NCI-H446 (cell line): ENCODE data around the gene ARSA.

ENCODE experiments used
- DNase-seq, 2 experiments: peaks; one replicate each; lab custom pipeline; 2025; lab: John Stamatoyannopoulos, UW

Gene ARSA

DNA sequence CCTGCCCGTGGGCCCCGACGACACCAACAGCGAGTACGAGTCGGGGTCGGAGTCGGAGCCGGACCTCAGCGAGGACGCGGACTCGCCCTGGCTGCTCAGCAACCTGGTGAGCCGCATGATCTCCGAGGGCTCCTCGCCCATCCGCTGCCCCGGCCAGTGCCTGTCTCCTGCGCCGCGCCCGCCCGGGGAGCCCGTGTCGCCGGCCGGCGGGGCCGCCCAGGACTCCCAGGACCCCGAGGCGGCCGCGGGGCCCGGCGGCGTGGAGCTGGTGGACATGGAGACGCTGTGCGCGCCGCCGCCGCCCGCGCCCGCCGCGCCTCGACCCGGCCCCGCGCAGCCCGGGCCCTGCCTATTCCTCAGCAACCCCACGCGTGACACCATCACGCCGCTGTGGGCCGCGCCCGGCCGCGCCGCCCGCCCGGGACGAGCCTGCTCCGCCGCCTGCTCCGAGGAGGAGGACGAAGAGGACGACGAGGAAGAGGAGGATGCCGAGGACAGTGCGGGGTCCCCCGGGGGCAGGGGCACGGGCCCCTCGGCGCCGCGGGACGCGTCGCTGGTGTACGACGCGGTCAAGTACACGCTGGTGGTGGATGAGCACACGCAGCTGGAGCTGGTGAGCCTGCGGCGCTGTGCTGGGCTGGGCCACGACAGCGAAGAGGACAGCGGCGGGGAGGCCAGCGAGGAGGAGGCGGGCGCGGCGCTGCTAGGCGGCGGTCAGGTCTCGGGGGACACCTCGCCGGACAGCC lies 23.5 kb downstream of the ARSA start:
- no peak for DNase-seq

- no peak for DNase-seq
Measured at GRCh38 chr22:50603511-50604255, 24.3 kb downstream of the ARSA start.

GRCh38 chr22:50602338-50602700 lies 25.6 kb downstream of the ARSA start:
- no peak for DNase-seq

DNA sequence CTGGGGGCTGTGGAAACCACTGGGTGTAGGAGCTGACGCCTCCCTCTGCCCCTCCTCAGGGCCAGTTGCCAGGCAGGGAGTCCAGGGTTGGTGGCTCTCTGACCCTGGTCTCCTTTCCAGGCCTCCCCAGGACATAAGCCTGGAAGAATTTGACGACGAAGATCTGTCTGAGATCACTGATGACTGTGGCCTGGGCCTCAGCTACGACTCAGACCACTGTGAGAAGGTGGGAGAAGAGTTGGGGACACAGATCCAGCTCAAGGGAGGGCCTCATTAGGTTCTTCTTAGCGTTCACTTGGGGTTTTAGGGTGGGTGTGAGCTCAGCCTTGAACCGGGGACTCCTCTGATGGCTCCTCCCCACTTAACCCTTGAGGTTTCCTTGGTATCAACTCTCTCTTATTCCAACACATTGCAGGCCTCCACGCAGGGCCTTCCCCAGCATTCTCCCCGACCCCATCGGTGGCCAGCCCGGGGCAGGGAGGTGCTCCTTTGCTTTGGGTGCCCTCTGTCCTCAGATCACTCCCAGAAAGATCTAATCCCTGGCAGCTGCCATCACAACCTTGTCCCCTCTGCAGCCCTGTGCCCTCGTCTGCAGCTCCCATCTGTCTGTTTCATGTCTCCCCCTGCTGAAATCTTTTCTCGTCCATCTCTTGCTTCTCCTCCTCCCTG lies 26.1 kb downstream of the ARSA start:
- no peak for DNase-seq

DNA sequence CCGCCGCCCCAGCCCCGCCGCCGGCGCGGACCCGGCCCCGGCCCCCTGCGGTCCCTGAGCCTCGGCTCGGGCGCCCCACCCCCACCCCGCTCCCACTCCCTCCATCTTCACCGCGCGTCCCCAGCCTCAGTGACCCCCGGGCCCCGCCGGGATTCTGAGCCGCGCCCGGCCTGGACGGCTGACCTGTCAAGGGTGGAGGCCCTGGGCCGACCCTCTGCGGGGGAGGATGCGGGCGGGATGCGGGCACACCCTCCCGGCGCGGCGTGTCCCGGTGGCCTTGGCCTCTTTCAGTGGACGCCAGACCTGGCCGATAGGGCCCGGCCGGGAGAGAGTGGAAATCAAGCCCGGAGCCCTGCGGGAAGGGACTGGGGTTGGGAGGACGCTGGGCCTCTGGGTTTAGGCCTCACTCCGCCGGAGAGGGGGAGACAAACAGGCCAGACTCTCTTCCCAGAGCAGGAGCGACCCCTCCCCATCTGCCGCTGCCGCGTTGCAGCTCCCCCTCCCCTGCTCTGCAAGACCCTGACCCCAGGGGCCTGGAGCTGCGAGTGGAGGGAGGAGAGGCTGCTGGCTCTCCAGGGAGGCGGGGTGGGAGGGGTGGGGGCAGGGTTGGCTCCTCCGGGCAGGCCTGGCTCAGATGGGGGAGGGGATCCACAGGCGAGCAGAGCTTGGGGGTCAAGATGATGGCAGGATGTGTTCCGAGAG lies 26.8 kb downstream of the ARSA start:
- DNase-seq = no peak

- DNase-seq = peak in 1 of 2 experiments; percentile 58
Measured at GRCh38 chr22:50600538-50600937, 27.4 kb downstream of the ARSA start, which contains the start of gene MAPK8IP2. MAPK8IP2 (plus strand) TSS chr22:50600793; CDS start chr22:50600819, 26 bp downstream.

GRCh38 chr22:50599816-50600455 lies 28.0 kb downstream of the ARSA start:
- DNase-seq = no peak

DNA sequence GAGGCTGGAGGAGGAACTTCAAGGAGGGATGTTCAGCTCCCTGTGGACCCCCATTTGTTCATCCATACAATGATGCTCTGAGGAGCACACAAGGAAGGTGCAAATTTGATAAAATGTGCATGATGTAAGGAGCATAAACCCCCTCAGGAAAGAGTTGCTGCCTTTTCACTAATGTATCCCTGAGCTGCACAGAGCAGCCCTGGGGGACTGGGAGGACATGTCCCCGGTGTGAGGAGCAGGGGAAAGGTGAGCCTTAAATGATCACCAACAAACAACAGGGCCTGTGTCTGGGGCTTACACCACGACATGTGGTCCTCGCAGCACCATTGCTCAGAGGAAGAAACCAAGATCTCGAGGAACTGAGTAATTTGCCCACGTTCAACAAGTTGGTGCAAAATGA lies 30.9 kb downstream of the ARSA start:
- no peak for DNase-seq

DNA sequence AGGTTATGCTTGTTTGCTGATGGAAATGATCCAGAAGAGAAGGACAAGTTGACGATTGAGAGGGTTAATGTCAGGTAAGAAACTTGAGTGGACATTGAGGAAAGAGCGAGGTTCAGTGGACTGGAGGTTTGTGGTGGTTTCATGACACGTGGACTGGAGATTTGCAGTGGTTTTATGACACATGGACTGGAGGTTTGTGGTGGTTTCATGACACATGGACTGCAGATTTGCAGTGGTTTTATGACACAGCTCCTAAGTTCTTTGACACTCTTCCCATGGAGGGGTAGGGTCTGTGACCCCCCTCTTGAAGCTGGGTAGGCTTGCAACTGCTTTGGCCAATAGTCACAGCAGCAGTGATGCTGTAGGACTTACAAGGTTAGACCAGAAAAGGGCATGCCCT lies 32.8 kb downstream of the ARSA start:
- DNase-seq = no peak

DNA sequence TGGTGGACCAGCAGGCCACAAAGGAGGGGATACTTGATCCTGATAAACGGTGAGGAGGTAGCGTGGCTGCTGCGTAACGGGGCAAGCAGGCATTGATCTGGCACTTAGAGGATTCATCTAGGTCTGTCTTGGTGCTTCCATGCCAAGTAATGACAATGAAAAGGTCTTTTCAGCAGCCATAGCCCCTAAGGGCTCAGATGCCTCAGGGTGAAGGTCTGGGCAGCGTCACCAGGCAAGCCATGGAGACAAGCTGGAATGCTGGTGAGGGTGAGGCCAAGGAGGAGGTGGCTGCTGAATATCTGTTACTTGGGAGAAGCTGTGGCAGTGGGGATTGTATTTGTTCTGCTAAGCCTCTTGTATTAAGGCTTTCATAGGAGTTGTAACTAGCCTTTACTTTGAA lies 40.5 kb downstream of the ARSA start:
- no peak for DNase-seq

GRCh38 chr22:50586416-50586815 lies 41.5 kb downstream of the ARSA start:
- DNase-seq = no peak

- DNase-seq = no peak
Measured at GRCh38 chr22:50585781-50586180, 42.2 kb downstream of the ARSA start.

DNA sequence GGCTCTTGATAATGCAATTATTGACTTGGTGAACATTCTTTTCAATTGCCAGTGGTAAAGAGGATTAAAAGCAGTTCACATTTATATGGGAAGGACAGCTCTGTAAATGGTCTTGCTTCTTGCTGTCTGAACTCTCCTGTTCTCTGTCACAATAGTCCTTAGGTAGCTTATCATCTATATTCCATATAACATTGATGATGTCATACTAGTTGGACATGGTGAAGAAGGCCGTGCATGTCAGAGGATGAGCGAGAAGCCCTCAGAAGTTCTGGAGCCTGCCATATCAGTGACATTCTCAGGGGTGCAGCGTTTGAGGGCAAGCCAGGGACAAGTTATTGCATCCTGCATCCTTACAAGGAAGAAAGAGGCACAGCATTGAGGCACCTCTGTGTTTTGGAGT lies 42.7 kb downstream of the ARSA start:
- no peak for DNase-seq

- DNase-seq = no peak
Measured at GRCh38 chr22:50584106-50585096, 43.6 kb downstream of the ARSA start.

DNA sequence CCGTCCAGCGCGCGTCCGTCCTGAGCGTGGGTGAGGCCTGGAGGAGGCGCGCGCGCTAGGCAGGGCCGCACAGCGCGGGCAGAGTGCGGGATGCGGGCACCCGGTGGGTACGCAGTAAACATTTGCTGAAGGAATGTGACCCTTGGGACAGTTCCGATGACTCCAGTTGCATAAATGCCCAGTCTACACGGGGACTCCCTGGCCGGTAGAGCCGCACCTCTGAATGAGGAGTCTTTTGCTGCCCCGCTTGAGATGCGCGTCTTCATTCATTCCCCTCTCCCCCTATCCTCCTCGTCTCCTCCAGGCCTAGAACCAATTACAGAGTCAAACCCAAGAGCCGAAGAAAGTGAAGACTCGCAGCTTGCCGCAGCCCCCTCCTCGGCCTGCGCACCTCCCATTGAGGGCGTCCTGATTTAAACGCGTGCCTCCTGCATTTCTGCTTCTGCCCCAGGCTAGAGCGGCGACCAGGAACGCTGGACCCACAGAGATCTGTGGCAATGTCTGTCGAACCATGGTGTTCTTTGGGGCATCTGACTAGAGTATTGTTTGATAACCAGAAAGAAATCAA lies 44.6 kb downstream of the ARSA start:
- no peak for DNase-seq

DNA sequence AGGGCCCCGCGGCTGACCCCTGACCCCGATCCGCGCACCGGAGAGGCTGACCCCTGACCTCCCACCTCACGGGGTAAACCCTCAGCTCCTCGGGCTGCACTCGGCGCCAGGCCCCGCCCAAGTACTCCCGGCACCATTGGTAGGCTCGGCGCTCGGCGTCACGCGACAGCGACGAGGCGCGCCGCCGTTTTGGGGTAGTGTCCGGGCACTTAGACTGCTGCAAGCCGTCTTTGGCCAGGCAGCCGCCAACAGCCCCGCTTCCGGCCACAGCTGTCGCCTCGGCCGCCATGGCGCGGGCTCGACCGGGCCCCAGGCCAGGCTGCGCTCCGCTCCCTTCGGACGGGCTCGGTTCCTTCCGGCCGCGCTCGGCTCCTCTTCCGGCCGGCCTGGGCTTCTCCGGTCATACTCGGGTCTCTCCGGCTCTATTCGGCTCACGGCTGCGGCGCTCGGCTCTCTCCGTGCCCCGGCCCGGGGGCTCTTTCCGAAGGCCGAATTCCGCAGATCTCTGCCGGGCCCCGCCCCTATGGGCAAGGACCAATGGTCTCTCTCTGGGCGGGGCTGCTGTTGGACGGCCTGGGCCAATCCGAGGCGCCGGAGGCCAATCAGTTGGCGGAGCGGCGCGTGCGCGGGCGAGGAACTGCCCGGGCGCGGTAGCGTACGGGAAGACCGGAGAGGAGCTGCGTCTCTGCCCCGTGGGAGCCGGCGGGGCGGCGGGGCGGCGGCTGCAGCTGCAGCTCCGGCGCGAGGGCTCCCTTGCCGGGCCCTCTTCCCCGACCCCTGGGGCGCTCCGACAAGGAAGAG lies 45.3 kb downstream of the ARSA start, which contains the start of gene CHKB:
CHKB (minus strand) TSS at position 357 of the 801 bp plus-strand sequence; CDS start at position 289, 68 bp downstream.
- peak; percentile 93 to 99 for DNase-seq

DNA sequence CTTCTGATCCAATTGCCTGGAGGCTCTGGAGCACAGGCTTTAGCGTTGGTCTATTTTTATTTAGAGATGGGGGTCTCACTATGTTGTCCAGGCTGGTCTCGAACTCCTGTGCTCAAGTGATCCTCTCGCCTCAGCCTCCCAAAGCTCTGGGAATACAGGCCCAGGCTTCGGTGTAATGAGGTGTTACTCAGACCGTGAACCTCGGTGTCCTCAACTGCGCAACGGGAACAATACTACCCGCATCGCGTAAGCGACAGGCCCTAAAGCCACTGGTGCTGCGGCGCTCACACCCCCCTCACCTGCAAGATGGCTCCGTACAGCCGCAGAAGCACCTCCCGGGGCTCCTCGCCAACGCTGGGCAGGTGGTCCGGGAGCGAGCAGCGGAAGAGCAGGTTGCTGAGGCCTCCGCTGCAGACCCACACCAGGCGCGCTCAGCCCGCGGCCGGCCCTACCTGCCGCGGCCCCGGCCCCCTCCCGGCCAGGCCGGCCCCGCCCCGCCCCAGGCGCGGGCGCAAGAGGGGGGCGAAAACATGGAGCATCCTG lies 45.9 kb downstream of the ARSA start:
- DNase-seq = peak in 1 of 2 experiments; percentile 30

DNA sequence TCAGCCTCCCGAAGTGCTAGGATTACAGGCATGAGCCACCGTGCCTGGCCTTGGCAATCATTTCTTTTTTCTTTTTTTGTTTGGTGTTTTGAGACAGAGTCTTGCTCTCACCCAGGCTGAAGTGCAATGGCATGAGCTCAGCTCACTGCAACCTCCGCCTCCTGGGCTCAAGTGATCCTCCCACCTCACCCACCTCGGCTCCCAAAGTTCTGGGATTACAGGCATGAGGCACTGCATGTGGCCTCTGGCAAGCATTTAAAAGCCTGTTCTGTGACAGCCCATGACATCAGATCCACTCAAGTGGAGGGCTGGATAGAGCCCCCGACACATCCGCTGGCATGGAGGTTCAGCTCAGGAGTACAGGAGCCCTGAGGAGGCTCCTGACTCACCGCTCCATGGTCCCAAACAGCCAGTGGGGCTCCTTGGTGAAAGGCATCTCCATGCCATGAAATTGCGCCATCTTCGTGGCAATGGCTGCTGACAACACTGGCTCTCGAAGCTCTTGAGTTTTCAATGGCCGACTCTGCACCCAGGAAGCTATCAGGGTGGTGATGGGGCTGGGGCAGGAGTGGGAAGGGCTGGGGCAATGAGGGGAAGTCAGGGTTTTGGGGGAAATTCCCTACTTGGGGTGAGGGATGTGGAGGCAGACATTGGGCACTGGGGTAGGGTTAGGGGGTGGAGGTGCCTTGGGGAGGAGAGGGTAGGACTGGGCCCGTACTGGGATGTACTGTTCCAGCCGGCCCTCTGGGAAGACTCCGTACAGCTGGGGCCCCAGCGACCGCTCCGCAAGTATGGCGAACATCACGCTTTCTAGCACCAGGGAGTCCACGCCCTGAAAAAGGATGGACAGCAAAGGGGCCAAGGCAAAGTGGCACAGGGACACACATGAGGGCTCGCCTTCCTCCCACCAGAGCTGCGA lies 46.7 kb downstream of the ARSA start:
- DNase-seq = no peak
